ENCODE results near the gene OXER1.

GRCh38 chr2:42756150-42756775, 7.7 kb downstream of the OXER1 start:
- TF ChIP-seq CTCF (conservative IDR thresholded peaks at IDR 0.05), result no peak
- no peak for TF ChIP-seq ZFX (IDR thresholded peaks at IDR 0.05)

Measured in C4-2B (cell line).